B cell (primary cell): ENCODE measurements around the gene CST9L.

Experiments used
- EZH2 ChIP-seq: IDR thresholded peaks from 2 replicates; pipeline ENCODE4 v1.6.1; 2012; ENCODE audit warnings: borderline replicate concordance, low read depth, mild to moderate bottlenecking, moderate library complexity, low read length; ENCODE audit not compliant: insufficient read depth, poor library complexity, severe bottlenecking
- TF ChIP-seq, protein P1 (sequence below): fragments of 200-600 bp; IDR thresholded peaks from one replicate; pipeline ENCODE4 v1.8.0; 2022; ENCODE audit warnings: antibody characterized with exemption, mild to moderate bottlenecking

DNA sequence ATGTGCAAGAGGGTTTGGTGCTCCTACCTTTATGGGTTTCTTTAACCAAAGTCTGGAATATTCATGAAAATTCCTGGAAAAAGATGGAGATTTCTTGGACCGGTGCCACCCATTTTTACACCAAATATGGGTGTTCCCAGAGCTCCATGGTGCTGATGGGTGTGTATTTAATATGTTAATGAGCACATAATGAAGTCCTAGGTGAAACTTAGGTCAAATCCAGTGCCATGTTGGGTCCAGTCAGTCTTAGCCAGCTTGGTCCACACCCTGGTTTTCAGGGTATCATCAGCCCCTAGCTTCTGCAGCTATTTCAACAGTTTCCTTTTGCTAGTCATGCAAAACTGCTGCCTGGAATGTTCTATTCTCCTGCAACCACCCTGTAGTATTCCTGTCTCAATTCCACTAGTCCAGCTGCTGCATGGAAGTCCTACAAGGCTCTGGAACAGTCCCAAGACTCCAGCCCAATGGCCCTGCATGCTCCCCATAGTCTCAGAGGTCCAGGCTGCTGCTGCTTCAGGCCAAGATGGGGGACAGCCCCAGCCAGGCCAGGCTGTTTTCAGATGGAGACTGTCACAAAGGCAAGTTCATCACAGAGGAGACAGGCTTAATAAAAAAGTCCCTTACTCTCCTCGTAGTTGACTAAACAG, 31.8 kb downstream of the CST9L start:
- TF ChIP-seq, protein P1, sequence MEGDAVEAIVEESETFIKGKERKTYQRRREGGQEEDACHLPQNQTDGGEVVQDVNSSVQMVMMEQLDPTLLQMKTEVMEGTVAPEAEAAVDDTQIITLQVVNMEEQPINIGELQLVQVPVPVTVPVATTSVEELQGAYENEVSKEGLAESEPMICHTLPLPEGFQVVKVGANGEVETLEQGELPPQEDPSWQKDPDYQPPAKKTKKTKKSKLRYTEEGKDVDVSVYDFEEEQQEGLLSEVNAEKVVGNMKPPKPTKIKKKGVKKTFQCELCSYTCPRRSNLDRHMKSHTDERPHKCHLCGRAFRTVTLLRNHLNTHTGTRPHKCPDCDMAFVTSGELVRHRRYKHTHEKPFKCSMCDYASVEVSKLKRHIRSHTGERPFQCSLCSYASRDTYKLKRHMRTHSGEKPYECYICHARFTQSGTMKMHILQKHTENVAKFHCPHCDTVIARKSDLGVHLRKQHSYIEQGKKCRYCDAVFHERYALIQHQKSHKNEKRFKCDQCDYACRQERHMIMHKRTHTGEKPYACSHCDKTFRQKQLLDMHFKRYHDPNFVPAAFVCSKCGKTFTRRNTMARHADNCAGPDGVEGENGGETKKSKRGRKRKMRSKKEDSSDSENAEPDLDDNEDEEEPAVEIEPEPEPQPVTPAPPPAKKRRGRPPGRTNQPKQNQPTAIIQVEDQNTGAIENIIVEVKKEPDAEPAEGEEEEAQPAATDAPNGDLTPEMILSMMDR: no peak
- TF ChIP-seq EZH2: no peak
